Measurements from ENCODE around the gene COL27A1.
"Not testable (repeated sequence)": the region's sequence is repeated elsewhere in the genome, so short reads cannot be mapped to it uniquely, and the experiment has no call there.

The COL27A1 gene

GRCh38 chr9:114124138-114124537, 31.2 kb upstream of the COL27A1 start:
- H3K4me3 ChIP-seq (ENCODE audit: low read depth, low read length): no peak overlapping the region
- in situ Hi-C loops (cut with HindIII; ENCODE audit: low sequenced_read_pairs): no loop called here

DNA sequence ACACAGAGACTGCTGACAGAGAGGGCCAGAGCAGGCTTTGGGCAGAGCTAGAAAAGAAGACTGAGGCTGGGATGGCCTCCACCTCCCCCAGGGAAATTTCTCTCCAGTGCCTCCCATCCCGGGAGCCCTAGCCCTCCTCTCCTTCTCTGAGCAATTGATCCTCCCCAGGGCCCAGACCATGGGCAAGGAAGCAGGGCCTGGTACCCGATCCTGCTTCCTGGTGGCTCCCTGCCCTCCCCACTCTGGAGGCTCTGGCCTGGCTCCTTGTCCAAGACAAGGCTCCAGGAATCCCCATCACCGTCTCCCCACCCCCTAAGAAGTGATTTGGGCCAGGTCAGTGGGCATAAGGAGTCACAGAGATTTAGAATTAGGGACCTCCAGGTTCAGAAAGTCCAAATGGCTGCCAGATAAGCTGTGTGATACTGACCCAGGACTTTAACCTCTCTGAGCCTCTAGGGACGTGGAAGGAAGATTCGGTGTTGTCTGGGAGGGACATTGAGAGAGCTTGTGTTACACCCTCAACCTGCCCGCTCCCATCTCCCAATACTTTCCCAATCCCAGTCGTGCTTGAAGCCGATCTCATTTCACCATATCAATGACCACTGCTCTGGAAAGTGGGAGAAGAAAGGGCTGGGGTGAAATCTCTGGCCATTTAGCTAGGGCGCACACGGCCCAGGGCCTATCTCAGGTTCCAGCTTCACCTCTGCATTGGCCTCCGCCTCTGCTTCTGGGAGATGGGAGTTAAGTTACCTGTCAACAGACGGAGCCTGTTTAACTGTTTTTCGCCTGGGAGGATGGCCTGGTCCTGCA, 30.5 kb upstream of the COL27A1 start:
- TF ChIP-seq, protein P1, sequence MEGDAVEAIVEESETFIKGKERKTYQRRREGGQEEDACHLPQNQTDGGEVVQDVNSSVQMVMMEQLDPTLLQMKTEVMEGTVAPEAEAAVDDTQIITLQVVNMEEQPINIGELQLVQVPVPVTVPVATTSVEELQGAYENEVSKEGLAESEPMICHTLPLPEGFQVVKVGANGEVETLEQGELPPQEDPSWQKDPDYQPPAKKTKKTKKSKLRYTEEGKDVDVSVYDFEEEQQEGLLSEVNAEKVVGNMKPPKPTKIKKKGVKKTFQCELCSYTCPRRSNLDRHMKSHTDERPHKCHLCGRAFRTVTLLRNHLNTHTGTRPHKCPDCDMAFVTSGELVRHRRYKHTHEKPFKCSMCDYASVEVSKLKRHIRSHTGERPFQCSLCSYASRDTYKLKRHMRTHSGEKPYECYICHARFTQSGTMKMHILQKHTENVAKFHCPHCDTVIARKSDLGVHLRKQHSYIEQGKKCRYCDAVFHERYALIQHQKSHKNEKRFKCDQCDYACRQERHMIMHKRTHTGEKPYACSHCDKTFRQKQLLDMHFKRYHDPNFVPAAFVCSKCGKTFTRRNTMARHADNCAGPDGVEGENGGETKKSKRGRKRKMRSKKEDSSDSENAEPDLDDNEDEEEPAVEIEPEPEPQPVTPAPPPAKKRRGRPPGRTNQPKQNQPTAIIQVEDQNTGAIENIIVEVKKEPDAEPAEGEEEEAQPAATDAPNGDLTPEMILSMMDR (IDR thresholded peaks at IDR 0.05; ENCODE audit: low read depth, low read length): no peak
- DNase-seq (ENCODE audit: low read depth, low spot score): no peak
- no peak overlapping the region for H3K4me3 ChIP-seq (ENCODE audit: low read depth, low read length)
- in situ Hi-C loops (cut with HindIII; ENCODE audit: low sequenced_read_pairs): no loop called here

More at GRCh38 chr9:114124138-114124537, 31.2 kb upstream of the COL27A1 start:
- DNase-seq (ENCODE audit: low read depth, low spot score): no peak
- TF ChIP-seq, protein P1 (IDR thresholded peaks at IDR 0.05; ENCODE audit: low read depth, low read length): no peak

DNA sequence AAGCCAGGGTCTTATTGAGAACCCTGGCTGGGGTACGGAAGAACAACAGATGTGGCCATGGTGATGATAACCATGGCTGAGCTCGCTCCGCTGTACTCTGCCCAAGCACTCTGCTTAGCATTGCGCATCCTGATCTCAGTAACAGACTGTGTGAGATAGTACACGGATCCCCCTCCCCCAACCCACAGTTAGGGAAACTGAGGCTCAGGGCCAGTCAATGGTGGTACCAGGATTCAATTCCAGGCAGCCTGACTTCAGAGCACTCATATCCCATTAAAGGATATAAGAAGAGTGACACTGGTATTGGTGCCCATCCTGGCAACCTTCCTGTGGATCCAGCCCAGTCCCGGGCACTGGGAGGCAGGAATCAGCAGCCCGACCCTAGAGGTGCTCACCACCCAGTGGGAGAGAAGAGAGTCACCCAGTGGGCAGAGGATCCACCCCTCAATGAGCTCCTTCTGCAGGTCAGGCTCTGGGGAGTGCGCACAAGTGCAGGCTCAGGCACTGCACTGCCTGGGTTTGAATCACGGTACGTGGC, 29.8 kb upstream of the COL27A1 start:
- no peak for DNase-seq (ENCODE audit: low read depth, low spot score)
- in situ Hi-C loops (cut with HindIII; ENCODE audit: low sequenced_read_pairs): no loop called here
- no peak overlapping the region for H3K4me3 ChIP-seq (ENCODE audit: low read depth, low read length)
- TF ChIP-seq, protein P1 (IDR thresholded peaks at IDR 0.05; ENCODE audit: low read depth, low read length): no peak

DNA sequence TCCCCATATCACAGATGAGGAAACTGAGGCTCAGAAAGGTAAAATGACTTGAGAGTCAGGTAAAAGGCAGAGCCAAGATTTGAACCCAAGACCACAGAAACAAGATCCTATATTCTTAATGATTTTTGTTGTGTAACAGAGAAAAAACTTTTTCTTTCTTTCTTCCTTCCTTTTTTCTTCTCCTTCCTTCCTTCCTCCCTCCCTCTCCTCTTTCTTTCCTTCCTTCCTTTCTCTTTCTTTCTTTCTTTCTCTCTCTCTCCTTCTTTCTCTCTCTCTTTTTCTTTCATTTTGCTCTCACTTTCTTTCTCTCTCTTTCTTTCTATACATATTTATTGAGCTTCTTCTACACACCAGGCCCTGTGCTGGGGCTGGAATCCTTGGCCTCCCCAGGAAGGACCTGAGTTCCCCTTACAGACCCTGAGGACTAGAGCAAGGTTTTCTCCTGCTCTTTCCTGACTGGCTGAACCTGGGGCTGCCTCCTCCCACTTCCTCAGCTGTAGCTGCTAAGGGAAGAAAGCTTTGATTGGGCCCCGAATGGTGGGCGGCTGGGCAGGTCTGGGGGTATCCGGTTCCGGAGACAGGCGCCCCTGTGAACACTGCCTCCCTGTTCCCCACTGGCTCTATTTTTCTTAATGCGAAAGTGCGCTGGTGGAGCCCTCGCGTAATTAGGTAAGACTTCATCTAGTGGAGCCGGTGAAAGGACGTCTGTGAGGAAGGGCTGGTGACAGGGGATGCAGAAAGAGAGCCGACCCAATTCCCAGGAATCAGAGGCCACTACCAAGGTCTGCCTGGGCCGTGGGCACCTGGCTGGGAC, 28.9 kb upstream of the COL27A1 start:
- no peak overlapping the region for H3K4me3 ChIP-seq (ENCODE audit: low read depth, low read length)
- no peak for DNase-seq (ENCODE audit: low read depth, low spot score)
- in situ Hi-C loops (cut with HindIII; ENCODE audit: low sequenced_read_pairs): no loop called here
- TF ChIP-seq, protein P1 (IDR thresholded peaks at IDR 0.05; ENCODE audit: low read depth, low read length): no peak

GRCh38 chr9:114128759-114129158, 26.6 kb upstream of the COL27A1 start:
- H3K4me3 ChIP-seq (ENCODE audit: low read depth, low read length); in situ Hi-C loops (cut with HindIII; ENCODE audit: low sequenced_read_pairs); DNase-seq (ENCODE audit: low read depth, low spot score): not testable (repeated sequence)

DNA sequence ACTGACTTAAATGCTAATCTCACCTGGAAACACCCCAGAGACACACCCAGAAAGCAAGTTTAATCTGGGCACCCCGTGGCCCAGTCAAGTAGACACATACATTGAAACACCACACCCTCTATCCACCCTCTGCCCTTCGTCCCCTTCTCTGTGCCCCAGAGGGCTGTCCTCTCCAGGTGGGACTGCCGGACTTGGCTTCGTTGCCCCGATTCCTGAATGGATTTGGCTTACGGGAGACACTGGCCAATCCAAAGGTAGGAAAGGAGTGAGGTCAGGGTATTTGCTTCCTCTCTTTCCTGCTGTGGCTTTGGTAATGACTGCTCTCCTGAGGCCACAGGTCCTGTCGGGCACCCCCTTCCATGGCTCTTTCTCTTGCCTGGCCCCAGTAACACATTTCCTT, 25.2 kb upstream of the COL27A1 start:
- H3K4me3 ChIP-seq (ENCODE audit: low read depth, low read length): no peak overlapping the region
- DNase-seq (ENCODE audit: low read depth, low spot score): no peak
- TF ChIP-seq, protein P1 (IDR thresholded peaks at IDR 0.05; ENCODE audit: low read depth, low read length): no peak
- in situ Hi-C loops (cut with HindIII; ENCODE audit: low sequenced_read_pairs): no loop called here

Measured in astrocyte of the spinal cord (primary cell).